Prostate gland (tissue), 2 donors: Measurements from ENCODE around the gene VPS33A. TPM values are rescaled to one million over a fixed set of nuclear protein-coding genes. Genes with fewer than 3 reads are reported as not detected.

Experiments
- DNase-seq: peaks from one replicate; pipeline ENCODE4 v3.0.0-alpha.2; 2019; ENCODE audit warnings: low spot score
- H3K27ac ChIP-seq, 2 donors: fragments of 200-600 bp; sonication (generic); 2 replicates each; pipeline ENCODE4 v1.5.1; 2017 to 2019
- H3K27me3 ChIP-seq: fragments of 200-600 bp; sonication (generic); replicated peaks from 2 replicates; pipeline ENCODE4 v1.5.1; 2019; ENCODE audit not compliant: insufficient read depth
- H3K36me3 ChIP-seq, 2 donors: fragments of 200-600 bp; sonication (generic); 1 replicate in 1 of 2; 2 replicates in 1 of 2; pipeline versions ENCODE4 v1.5.1 to v1.8.1; 2017 to 2019
- H3K4me1 ChIP-seq: fragments of 200-600 bp; sonication (generic); replicated peaks from 2 replicates; pipeline ENCODE4 v1.5.1; 2019
- H3K4me3 ChIP-seq, 2 donors: fragments of 200-600 bp; sonication (generic); 2 replicates each; pipeline ENCODE4 v1.5.1; 2017 to 2019
- H3K9me3 ChIP-seq: fragments of 200-600 bp; sonication (generic); 2 replicates; pipeline ENCODE4 v1.5.1; 2017
- CTCF ChIP-seq, 4 experiments: fragments of 200-600 bp in 2 of 4; fragments of 450-650 bp in 2 of 4; sonication (generic) in 2 of 4; IDR thresholded peaks; 1 replicate in 3 of 4; 2 replicates in 1 of 4; pipeline ENCODE4 v1.5.1; 2016 to 2019; ENCODE audit warnings: antibody characterized with exemption in 4 of 4, mild to moderate bottlenecking in 2 of 4, moderate library complexity in 2 of 4
- POLR2A ChIP-seq: fragments of 450-650 bp; IDR thresholded peaks from one replicate; pipeline ENCODE4 v1.6.1; 2016; ENCODE audit warnings: antibody characterized with exemption, mild to moderate bottlenecking
- POLR2AphosphoS5 ChIP-seq: sonication (generic); formaldehyde crosslinking; IDR thresholded peaks from one replicate; pipeline ENCODE4 v1.6.1; 2017; ENCODE audit warnings: antibody characterized with exemption
- WGBS: methylation state at CpG from one replicate; pipeline ENCODE4 v1.1.5; 2018; 5-methylcytosine and 5-hydroxymethylcytosine counted together
- intact Hi-C: fragments of 100-400 bp; cut with DNase I; formaldehyde crosslinking; loops from one replicate; pipeline ENCODE4 v1.14.2; 2022
- total RNA-seq, 2 donors: library from RNA; depleted of rRNA; stranded (reverse); fragments of >200 nt; gene quantifications; one replicate each; pipeline ENCODE4 v1.1.0, GENCODE V29; 2016

VPS33A gene
- total RNA-seq, 2 donors from 2014 or later, result 11.3 to 23.9 TPM

- Histone ChIP-seq H3K4me3 (no peak overlapping the region), H3K27ac (no peak overlapping the region), H3K36me3 (peaks cover 6 to 8% of the 10 kb centered on the region in 2 donors), H3K27me3 (no peaks in the 10 kb centered on the region), H3K4me1 (no peaks in the 10 kb centered on the region), H3K9me3 (no peaks in the 10 kb centered on the region)
- WGBS, result 87% methylated on average over 7 of the region's 7 CpGs
- TF ChIP-seq POLR2A (no peak), CTCF (IDR thresholded peaks at IDR 0.05) (no peak), POLR2AphosphoS5 (no peak)
- intact Hi-C loops, result no loop called here
- no peak for DNase-seq
These were observed 30.6 kb downstream of the VPS33A start for GRCh38 chr12:122235741-122236140.

GRCh38 chr12:122232691-122233090 is 33.6 kb downstream of the VPS33A start:
- H3K27me3 ChIP-seq, result no peaks in the 10 kb centered on the region
- peaks cover 9% of the 10 kb centered on the region in 2 donors for H3K36me3 ChIP-seq
- H3K4me3 ChIP-seq, result no peak overlapping the region
- WGBS, result 97% methylated on average over 10 of the region's 10 CpGs
- H3K4me1 ChIP-seq, result no peaks in the 10 kb centered on the region
- no peak overlapping the region for H3K27ac ChIP-seq
- DNase-seq, result no peak
- intact Hi-C loops, result no loop called here
- no peaks in the 10 kb centered on the region for H3K9me3 ChIP-seq
- TF ChIP-seq POLR2A (no peak), POLR2AphosphoS5 (no peak), CTCF (IDR thresholded peaks at IDR 0.05) (no peak)

GRCh38 chr12:122230798-122231197 is 35.5 kb downstream of the VPS33A start:
- no peak overlapping the region for H3K27ac ChIP-seq
- TF ChIP-seq POLR2A (no peak), CTCF (IDR thresholded peaks at IDR 0.05) (no peak), POLR2AphosphoS5 (no peak)
- intact Hi-C loops, result no loop called here
- peaks cover 5% of the 10 kb centered on the region for H3K4me1 ChIP-seq
- H3K36me3 ChIP-seq, result peaks cover 9% of the 10 kb centered on the region in 2 donors
- 75% methylated on average over 6 of the region's 6 CpGs for WGBS
- DNase-seq, result no peak
- no peaks in the 10 kb centered on the region for H3K27me3 ChIP-seq
- no peak overlapping the region for H3K4me3 ChIP-seq
- no peaks in the 10 kb centered on the region for H3K9me3 ChIP-seq

- peaks cover 9% of the 10 kb centered on the region in 2 donors for H3K36me3 ChIP-seq
- DNase-seq, result no peak
- intact Hi-C loops, result loop anchor here (5.0 kb wide), 1 partner anchor 39 kb away; the partner anchor contains the start of gene VPS33A
These were observed 38.2 kb downstream of the VPS33A start for GRCh38 chr12:122228092-122228491.

More at GRCh38 chr12:122228092-122228491, 38.2 kb downstream of the VPS33A start:
- 88% methylated on average over 5 of the region's 5 CpGs for WGBS
- TF ChIP-seq POLR2A (no peak), CTCF (IDR thresholded peaks at IDR 0.05) (no peak), POLR2AphosphoS5 (no peak)
- Histone ChIP-seq H3K9me3 (no peaks in the 10 kb centered on the region), H3K27me3 (no peaks in the 10 kb centered on the region), H3K27ac (no peak overlapping the region), H3K4me1 (peaks cover 12% of the 10 kb centered on the region), H3K4me3 (no peak overlapping the region)
